GM12891 (cell line): ENCODE data around the gene DHX36.

ENCODE experiments used
- POLR2A ChIP-seq: IDR thresholded peaks from 2 replicates; pipeline ENCODE4 v1.6.1; 2011; ENCODE audit warnings: low read depth, low read length, control low read depth
- POLR2AphosphoS5 ChIP-seq: IDR thresholded peaks from 2 replicates; pipeline ENCODE4 v1.6.1; 2011; ENCODE audit warnings: low read depth, low read length, control low read depth
- SPI1 ChIP-seq: IDR thresholded peaks from 2 replicates; pipeline ENCODE4 v1.6.1; 2011; ENCODE audit warnings: low read depth, low read length, control low read depth
- TAF1 ChIP-seq: IDR thresholded peaks from 2 replicates; pipeline ENCODE4 v1.6.1; 2011; ENCODE audit warnings: low read depth, low read length, control low read depth

DNA sequence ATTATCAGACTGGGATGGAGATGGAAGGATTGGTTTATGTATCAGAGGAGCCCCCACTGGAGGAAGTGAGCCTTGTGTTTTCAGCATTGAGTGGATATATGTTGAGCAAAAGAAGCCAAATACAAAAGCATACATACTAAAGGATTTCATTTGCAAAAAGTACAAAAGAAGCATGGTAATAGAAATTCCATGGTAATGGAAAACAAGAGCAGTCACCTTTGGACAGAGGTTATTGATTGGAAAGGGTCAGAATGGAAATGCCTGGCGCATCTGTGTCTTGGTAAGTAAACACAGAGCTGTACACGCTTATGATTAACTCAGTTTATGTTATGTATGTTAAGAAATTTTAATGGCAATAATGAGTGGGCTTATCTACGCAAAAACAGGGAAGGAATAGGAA lies 72.7 kb downstream of the DHX36 start:
- TF ChIP-seq TAF1 (no peak), SPI1 (no peak), POLR2AphosphoS5 (no peak), POLR2A (no peak)
